HepG2 (cell line): ENCODE results near the gene SRRM3. TPM values are rescaled to one million over a fixed set of nuclear protein-coding genes. Genes with fewer than 3 reads are reported as not detected.

Experiments used
- ATAC-seq: fragments of 200-7000 bp; cut with Tn5 transposase; 3 replicates; pipeline ENCODE4 v1.9.1; 2020; ENCODE audit warnings: mild to moderate bottlenecking, moderate library complexity
- BruUV-seq: library from RNA; stranded (reverse); fragments of 400-500 nt; replicated peaks from 2 replicates; lab custom pipeline; 2021; lab: Mats Ljungman, UMichigan
- CTCF ChIA-PET: fragments of 300-600 bp; formaldehyde crosslinking; extraction: SDS; loops from one replicate; lab custom pipeline; 2021; ENCODE audit warnings: low total read pairs, inconsistent platforms, low intra/inter-chr PET ratio; lab: Yijun Ruan, JAX
- POLR2A ChIA-PET: fragments of 350-600 bp; sonication (Branson Sonifier 250); formaldehyde crosslinking; loops from one replicate; lab custom pipeline; 2020; ENCODE audit warnings: antibody characterized with exemption, inconsistent platforms; lab: Yijun Ruan, JAX
- DNase-seq: peaks from one replicate; pipeline ENCODE4 v3.0.0-alpha.2; 2015; ENCODE audit warnings: low spot score
- FAIRE-seq: peaks from 3 replicates; lab custom pipeline; 2011; peaks lifted over from hg19 to GRCh38; lab: Jason Lieb, UNC
- H2AFZ ChIP-seq: one replicate; pipeline ENCODE4 v1.6.1; 2011; ENCODE audit warnings: low read length, inconsistent platforms
- H3K27ac ChIP-seq: fragments of 300-600 bp; 3 replicates; pipeline ENCODE4 v1.8.0; 2011; ENCODE audit warnings: mixed run types, mild to moderate bottlenecking, mixed read lengths, low read length, inconsistent platforms; ENCODE audit not compliant: insufficient read depth; ENCODE audit errors: extremely low read length
- H3K27me3 ChIP-seq, 2 experiments: fragments of 200-600 bp in 1 of 2; 2 replicates in 1 of 2; 3 replicates in 1 of 2; pipeline versions ENCODE4 v1.6.0 to v1.8.0; 2011; ENCODE audit warnings: low read length in 2 of 2, mild to moderate bottlenecking in 2 of 2, moderate library complexity in 2 of 2, inconsistent platforms in 1 of 2; ENCODE audit not compliant: insufficient read depth in 2 of 2, control insufficient read depth in 1 of 2
- H3K36me3 ChIP-seq, 2 experiments: fragments of 200-600 bp in 1 of 2; replicated peaks in 1 of 2; 2 replicates in 1 of 2; 3 replicates in 1 of 2; pipeline versions ENCODE4 v1.5.1 to v1.8.0; 2011; ENCODE audit warnings: low read length in 2 of 2, inconsistent platforms in 1 of 2; ENCODE audit not compliant: insufficient read depth in 2 of 2, control insufficient read depth in 1 of 2
- H3K4me1 ChIP-seq: 2 replicates; pipeline ENCODE4 v1.5.1; 2012; ENCODE audit warnings: low read length, inconsistent platforms; ENCODE audit not compliant: insufficient read depth
- H3K4me2 ChIP-seq: 2 replicates; pipeline ENCODE4 v1.6.0; 2011; ENCODE audit warnings: low read depth, low read length, inconsistent platforms
- H3K4me3 ChIP-seq, 3 experiments: fragments of 200-600 bp in 1 of 3; sonication (generic), shearing (Covaris generic) in 1 of 3; replicated peaks in 1 of 3; 2 replicates each; pipeline ENCODE4 v1.5.1; 2011 to 2016; ENCODE audit warnings: low read length in 3 of 3, inconsistent platforms in 2 of 3, low read depth in 2 of 3, mild to moderate bottlenecking in 2 of 3, control low read depth in 1 of 3, mixed read lengths in 1 of 3; ENCODE audit not compliant: insufficient read depth in 1 of 3
- H3K79me2 ChIP-seq: one replicate; pipeline ENCODE4 v1.6.1; 2011; ENCODE audit warnings: low read length, inconsistent platforms; ENCODE audit not compliant: insufficient read depth
- H3K9ac ChIP-seq: 2 replicates; pipeline ENCODE4 v1.6.0; 2011; ENCODE audit warnings: mild to moderate bottlenecking, low read depth, low read length, inconsistent platforms; ENCODE audit not compliant: insufficient read depth
- H3K9me3 ChIP-seq: 2 replicates; pipeline ENCODE4 v1.5.1; 2012; ENCODE audit warnings: mild to moderate bottlenecking, low read length
- H4K20me1 ChIP-seq: 2 replicates; pipeline ENCODE4 v1.6.0; 2011; ENCODE audit warnings: inconsistent platforms, mild to moderate bottlenecking, low read length, moderate library complexity; ENCODE audit not compliant: insufficient read depth
- ATF6 ChIP-seq: sonication (generic); formaldehyde crosslinking; conservative IDR thresholded peaks from 2 replicates; pipeline ENCODE4 v1.4.0; 2020; ENCODE audit warnings: missing genetic modification reagents
- DDIT3 ChIP-seq: sonication (generic); formaldehyde crosslinking; IDR thresholded peaks from 2 replicates; pipeline ENCODE4 v1.4.0; 2020; ENCODE audit warnings: mild to moderate bottlenecking, missing genetic modification reagents
- FLYWCH1 ChIP-seq: sonication (generic); formaldehyde crosslinking; IDR thresholded peaks from 2 replicates; pipeline ENCODE4 v1.8.1; 2023; ENCODE audit warnings: mild to moderate bottlenecking, missing genetic modification reagents
- FOSL2 ChIP-seq: sonication (generic); formaldehyde crosslinking; IDR thresholded peaks from 2 replicates; pipeline ENCODE4 v1.4.0; 2020; ENCODE audit warnings: missing genetic modification reagents
- HDAC2 ChIP-seq: sonication (generic); formaldehyde crosslinking; IDR thresholded peaks from 2 replicates; pipeline ENCODE4 v1.4.0; 2020; ENCODE audit warnings: missing genetic modification reagents
- IRF2 ChIP-seq: IDR thresholded peaks from 2 replicates; pipeline ENCODE4 v1.6.1; 2018; ENCODE audit warnings: missing genetic modification reagents, missing compliant biosample characterization
- MAFG ChIP-seq: sonication (generic); formaldehyde crosslinking; IDR thresholded peaks from 2 replicates; pipeline ENCODE4 v1.5.1; 2020; ENCODE audit warnings: mild to moderate bottlenecking, missing genetic modification reagents
- PRMT3 ChIP-seq: sonication (generic); formaldehyde crosslinking; IDR thresholded peaks from 2 replicates; pipeline ENCODE4 v1.8.1; 2022; ENCODE audit warnings: low read depth, mild to moderate bottlenecking, moderate library complexity, missing genetic modification reagents, borderline replicate concordance
- SOX6 ChIP-seq, 2 experiments: fragments of 450-650 bp in 1 of 2; sonication (generic) in 1 of 2; formaldehyde crosslinking in 1 of 2; IDR thresholded peaks; 2 replicates each; pipeline versions ENCODE4 v1.4.0 to v1.6.1; 2017 to 2020; ENCODE audit warnings: antibody characterized with exemption in 1 of 2, mild to moderate bottlenecking in 1 of 2, missing genetic modification reagents in 1 of 2
- SP1 ChIP-seq, 2 experiments: fragments of 450-650 bp in 1 of 2; sonication (generic) in 1 of 2; formaldehyde crosslinking in 1 of 2; IDR thresholded peaks; 2 replicates each; pipeline versions ENCODE4 v1.4.0 to v1.6.1; 2016 to 2020; ENCODE audit warnings: missing genetic modification reagents in 1 of 2
- SUZ12 ChIP-seq: fragments of 150-350 bp; IDR thresholded peaks from 2 replicates; pipeline ENCODE4 v1.6.1; 2014; ENCODE audit warnings: low read depth, low read length
- TCF7L2 ChIP-seq: IDR thresholded peaks from 2 replicates; pipeline ENCODE4 v1.6.1; 2011; ENCODE audit warnings: mild to moderate bottlenecking, low read depth, low read length, moderate library complexity
- TOPORS ChIP-seq: sonication (generic); formaldehyde crosslinking; IDR thresholded peaks from 2 replicates; pipeline ENCODE4 v1.8.0; 2023; ENCODE audit warnings: mild to moderate bottlenecking, missing genetic modification reagents
- ZNF615 ChIP-seq: sonication (generic); formaldehyde crosslinking; IDR thresholded peaks from 2 replicates; pipeline ENCODE4 v1.5.0; 2020; ENCODE audit warnings: mild to moderate bottlenecking, missing genetic modification reagents, borderline replicate concordance
- ZNF639 ChIP-seq: conservative IDR thresholded peaks from 2 replicates; pipeline ENCODE4 v1.6.1; 2018; ENCODE audit warnings: missing genetic modification reagents
- ZNF749 ChIP-seq: sonication (generic); formaldehyde crosslinking; IDR thresholded peaks from 2 replicates; pipeline ENCODE4 v1.8.0; 2022; ENCODE audit warnings: mild to moderate bottlenecking, missing genetic modification reagents, moderate library complexity, borderline replicate concordance
- ZNF761 ChIP-seq: sonication (generic); formaldehyde crosslinking; conservative IDR thresholded peaks from 2 replicates; pipeline ENCODE4 v1.4.0; 2020; ENCODE audit warnings: mild to moderate bottlenecking, missing genetic modification reagents
- ZSCAN22 ChIP-seq: sonication (generic); formaldehyde crosslinking; IDR thresholded peaks from 2 replicates; pipeline ENCODE4 v1.4.0; 2020; ENCODE audit warnings: mild to moderate bottlenecking, missing genetic modification reagents
- WGBS: methylation state at CpG from one replicate; pipeline ENCODE4 v1.1.6; 2017; ENCODE audit warnings: low lambda C conversion rate; 5-methylcytosine and 5-hydroxymethylcytosine counted together
- in situ Hi-C: cut with HindIII; loops from 2 replicates; pipeline ENCODE4 v1.10.0; 2017; ENCODE audit warnings: low pct_unique_long_range_greater_than_20kb; ENCODE audit not compliant: extremely low pct_ligation_motif_present
- intact Hi-C: fragments of 100-400 bp; cut with micrococcal nuclease; formaldehyde crosslinking; loops from one replicate; pipeline ENCODE4 v1.10.0; 2022; ENCODE audit not compliant: unreplicated experiment
- polyA plus RNA-seq, 8 experiments: library from polyadenylated mRNA; depleted of rRNA in 3 of 8; stranded (reverse) in 7 of 8; unstranded in 1 of 8; fragments of >200 nt; fragmentation: Illumina TruSeq in 4 of 8; extraction: Trizol in 4 of 8; gene quantifications; 2 replicates each; pipeline versions ENCODE4 v1.2.1 to v1.2.3, GENCODE V29; 2011 to 2016; ENCODE audit warnings: low read depth in 4 of 8, missing spikeins in 1 of 8, mixed read lengths in 1 of 8; ENCODE audit not compliant: insufficient read depth in 1 of 8
- total RNA-seq, 5 experiments: library from RNA; depleted of rRNA; stranded (reverse); fragments of >200 nt; fragmentation: Illumina TruSeq; extraction: Trizol; gene quantifications; 2 replicates each; pipeline ENCODE4 v1.2.3, GENCODE V29; 2016; ENCODE audit warnings: low read depth in 1 of 5

SRRM3 gene
- total and polyA plus RNA-seq, 2 of the 13 experiments (the other 11 are each of a cell fraction or from before 2014, with no cell fraction given): 0.13 to 0.54 TPM

GRCh38 chr7:76189276-76189675, 12.4 kb upstream of the SRRM3 start:
- H3K4me2 ChIP-seq: no peak overlapping the region
- no peak for FAIRE-seq
- intact Hi-C loops: no loop called here
- no peaks in the 10 kb centered on the region for H3K4me1 ChIP-seq
- DNase-seq: no peak
- H3K9ac ChIP-seq: no peak overlapping the region
- in situ Hi-C loops: no loop called here
- H3K36me3 ChIP-seq: no peaks in the 10 kb centered on the region
- H3K4me3 ChIP-seq: no peak overlapping the region
- no TSS peak for BruUV-seq
- TF ChIP-seq ZNF749 (CRISPR knock-in tag) (no peak), IRF2 (CRISPR knock-in tag) (no peak), ZNF639 (CRISPR knock-in tag) (no peak), FLYWCH1 (CRISPR knock-in tag) (no peak), FOSL2 (no peak), ATF6 (CRISPR knock-in tag) (no peak), PRMT3 (CRISPR knock-in tag) (no peak), ZNF761 (no peak), SP1 (IDR thresholded peaks at IDR 0.05) (no peak), SP1 (CRISPR knock-in tag; IDR thresholded peaks at IDR 0.05) (no peak), ZSCAN22 (CRISPR knock-in tag) (no peak), HDAC2 (CRISPR knock-in tag) (no peak), SUZ12 (no peak), ZNF615 (CRISPR knock-in tag) (no peak), MAFG (no peak), DDIT3 (CRISPR knock-in tag) (no peak), TCF7L2 (no peak), SOX6 (IDR thresholded peaks at IDR 0.05) (no peak), SOX6 (CRISPR knock-in tag; IDR thresholded peaks at IDR 0.05) (no peak), TOPORS (CRISPR knock-in tag) (no peak)
- no peak for ATAC-seq
- H4K20me1 ChIP-seq: no peaks in the 10 kb centered on the region
- POLR2A ChIA-PET: interaction anchor here (0.7 kb wide), 1 partner anchor 52 kb away, joined by 4 read pairs; no protein-coding TSS in a partner anchor
- no peaks in the 10 kb centered on the region for H3K9me3 ChIP-seq
- CTCF ChIA-PET: no interaction called here
- no peak overlapping the region for H3K27ac ChIP-seq
- peaks cover 0 to 4% of the 10 kb centered on the region in 2 experiments; a peak in 2 of 5 replicates for H3K27me3 ChIP-seq
- H2AFZ ChIP-seq: no peak overlapping the region
- WGBS: 12% methylated on average over 5 of the region's 6 CpGs
- H3K79me2 ChIP-seq: no peaks in the 10 kb centered on the region
